PC-3 (cell line): ENCODE measurements around the gene KCNQ1OT1. TPM values are rescaled to one million over a fixed set of nuclear protein-coding genes. Genes with fewer than 3 reads are reported as not detected.

Experiments
- ATAC-seq: fragments of 200-7000 bp; cut with Tn5 transposase; 2 replicates; pipeline ENCODE4 v1.9.1; 2020; ENCODE audit warnings: mild to moderate bottlenecking, moderate library complexity
- BruUV-seq: library from RNA; stranded (reverse); fragments of 400-500 nt; replicated peaks from 2 replicates; lab custom pipeline; 2021; lab: Mats Ljungman, UMichigan
- CTCF ChIA-PET: fragments of 300-600 bp; sonication (Branson Sonifier 250); formaldehyde crosslinking; loops from one replicate; lab custom pipeline; 2022; ENCODE audit warnings: antibody characterized with exemption; lab: Charles Lee
- POLR2A ChIA-PET: fragments of 300-600 bp; sonication (Branson Sonifier 250); formaldehyde crosslinking; loops from one replicate; lab custom pipeline; 2022; ENCODE audit warnings: antibody characterized with exemption; ENCODE audit not compliant: unreplicated experiment; lab: Charles Lee
- DNase-seq: peaks from one replicate; pipeline ENCODE4 v3.0.0-alpha.2; 2015
- H2AFZ ChIP-seq: fragments of 300-600 bp; sonication (generic); 2 replicates; pipeline ENCODE4 v1.6.0; 2016; ENCODE audit warnings: antibody characterized with exemption, low read length
- H3F3A ChIP-seq: fragments of 300-600 bp; sonication (generic); one replicate; pipeline ENCODE4 v1.6.0; 2017; ENCODE audit warnings: antibody characterized with exemption, low read length, control low read depth, mild to moderate bottlenecking; ENCODE audit not compliant: unreplicated experiment
- H3K27ac ChIP-seq: fragments of 300-600 bp; sonication (generic); 2 replicates; pipeline ENCODE4 v1.5.1; 2016; ENCODE audit warnings: mild to moderate bottlenecking, low read length
- H3K27me3 ChIP-seq: fragments of 300-600 bp; sonication (generic); 2 replicates; pipeline ENCODE4 v1.6.1; 2016; ENCODE audit warnings: low read length, mixed read lengths
- H3K36me3 ChIP-seq: fragments of 300-600 bp; sonication (generic); 2 replicates; pipeline ENCODE4 v1.6.1; 2016; ENCODE audit warnings: low read depth, mixed run types, low read length, mixed read lengths
- H3K4me1 ChIP-seq: fragments of 300-600 bp; sonication (generic); 2 replicates; pipeline ENCODE4 v1.5.1; 2016; ENCODE audit warnings: low read length; ENCODE audit not compliant: insufficient read depth
- H3K4me2 ChIP-seq: fragments of 300-600 bp; sonication (generic); 2 replicates; pipeline ENCODE4 v1.6.0; 2016; ENCODE audit warnings: low read length
- H3K4me3 ChIP-seq: fragments of 300-600 bp; sonication (generic); 2 replicates; pipeline ENCODE4 v1.5.1; 2016; ENCODE audit warnings: mild to moderate bottlenecking, low read length, mixed read lengths
- H3K79me2 ChIP-seq: fragments of 300-600 bp; sonication (generic); 2 replicates; pipeline ENCODE4 v1.6.1; 2017; ENCODE audit warnings: low read length, mixed read lengths
- H3K9ac ChIP-seq: fragments of 300-600 bp; sonication (generic); 2 replicates; pipeline ENCODE4 v1.6.0; 2016; ENCODE audit warnings: mild to moderate bottlenecking, low read length
- H3K9me2 ChIP-seq: fragments of 300-600 bp; sonication (generic); replicated peaks from 2 replicates; pipeline ENCODE4 v1.6.1; 2016; ENCODE audit warnings: mixed run types, low read length, mixed read lengths
- H3K9me3 ChIP-seq: fragments of 300-600 bp; sonication (generic); 2 replicates; pipeline ENCODE4 v1.6.1; 2016; ENCODE audit warnings: low read length, mixed read lengths
- H4K20me1 ChIP-seq: fragments of 300-600 bp; sonication (generic); 2 replicates; pipeline ENCODE4 v1.6.1; 2016; ENCODE audit warnings: low read length, mixed read lengths
- CTCF ChIP-seq: fragments of 300-600 bp; sonication (generic); conservative IDR thresholded peaks from 2 replicates; pipeline ENCODE4 v1.5.1; 2017; ENCODE audit warnings: antibody characterized with exemption, low read depth, mild to moderate bottlenecking, low read length
- EZH2 ChIP-seq: fragments of 300-600 bp; sonication (generic); IDR thresholded peaks from one replicate; pipeline ENCODE4 v1.6.1; 2017; ENCODE audit warnings: antibody characterized with exemption, mild to moderate bottlenecking, low read length; ENCODE audit not compliant: unreplicated experiment
- EZH2phosphoT487 ChIP-seq: fragments of 300-600 bp; sonication (generic); IDR thresholded peaks from 2 replicates; pipeline ENCODE4 v1.6.1; 2018; ENCODE audit warnings: mild to moderate bottlenecking, antibody characterized with exemption, low read length, borderline replicate concordance
- intact Hi-C: fragments of 100-400 bp; cut with micrococcal nuclease; formaldehyde crosslinking; loops from 2 replicates; pipeline ENCODE4 v1.9.0; 2023
- total RNA-seq: library from RNA; depleted of rRNA; stranded (reverse); fragments of >200 nt; gene quantifications from 2 replicates; pipeline ENCODE4 v1.2.3, GENCODE V29; 2014

The KCNQ1OT1 gene
- total RNA-seq, 1 experiment from 2014 or later: 1.5 TPM

GRCh38 chr11:2612884-2613571 is 86.8 kb downstream of the KCNQ1OT1 start:
- Histone ChIP-seq H3K4me3 (no peak overlapping the region), H3K27me3 (no peaks in the 10 kb centered on the region), H3K36me3 (no peaks in the 10 kb centered on the region), H3K4me1 (peaks cover 17% of the 10 kb centered on the region), H3F3A (no peaks in the 10 kb centered on the region), H3K79me2 (no peaks in the 10 kb centered on the region), H4K20me1 (no peaks in the 10 kb centered on the region), H3K9ac (no peak overlapping the region), H2AFZ (no peak overlapping the region), H3K9me3 (0 out of 2 replicates have a peak, but pooled peaks cover 4% of the 10 kb centered on the region), H3K4me2 (peak overlapping the region; percentile 33), H3K27ac (no peak overlapping the region), H3K9me2 (no peaks in the 10 kb centered on the region)
- TF ChIP-seq EZH2 (no peak), CTCF (no peak), EZH2phosphoT487 (no peak)
- ChIA-PET CTCF (no interaction called here), POLR2A (no interaction called here)
- DNase-seq (peak; percentile 67), ATAC-seq (peak; percentile 95)
- BruUV-seq: no TSS peak
- intact Hi-C loops: no loop called here

DNA sequence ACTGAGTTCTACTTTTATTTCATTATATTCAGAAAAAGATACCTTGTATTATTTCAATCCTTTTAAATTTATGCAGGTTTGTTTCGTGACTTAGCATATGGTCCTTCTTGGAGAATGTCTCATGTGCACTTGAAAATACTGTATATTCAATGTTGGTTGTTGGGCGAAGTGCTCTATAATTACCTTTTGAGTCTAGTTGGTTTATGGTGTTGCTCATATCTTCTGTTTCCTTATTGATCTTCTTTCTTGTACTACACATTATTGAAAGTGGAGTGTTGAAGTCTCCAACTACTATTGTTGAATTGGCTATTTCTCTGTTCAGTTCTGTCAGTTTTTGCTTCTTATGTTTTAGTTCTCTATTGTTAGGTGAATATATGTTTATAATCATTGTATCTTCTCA is 90.4 kb downstream of the KCNQ1OT1 start:
- no peak for ATAC-seq
- POLR2A ChIA-PET: no interaction called here
- Histone ChIP-seq H3K9me3 (0 out of 2 replicates have a peak, but pooled peaks cover 4% of the 10 kb centered on the region), H3K36me3 (no peaks in the 10 kb centered on the region), H3F3A (no peaks in the 10 kb centered on the region), H3K9me2 (no peaks in the 10 kb centered on the region), H3K79me2 (no peaks in the 10 kb centered on the region), H3K27me3 (no peaks in the 10 kb centered on the region), H2AFZ (no peak overlapping the region), H3K9ac (no peak overlapping the region), H3K4me1 (peaks cover 14% of the 10 kb centered on the region), H3K4me2 (no peak overlapping the region), H4K20me1 (no peaks in the 10 kb centered on the region), H3K27ac (no peak overlapping the region), H3K4me3 (no peak overlapping the region)
- TF ChIP-seq CTCF (no peak), EZH2phosphoT487 (no peak), EZH2 (no peak)
- intact Hi-C loops: no loop called here
- no TSS peak for BruUV-seq
- CTCF ChIA-PET: no interaction called here
- DNase-seq: no peak

GRCh38 chr11:2599561-2600189 is 100.1 kb downstream of the KCNQ1OT1 start:
- no peaks in the 10 kb centered on the region for H4K20me1 ChIP-seq
- intact Hi-C loops: no loop called here
- no peaks in the 10 kb centered on the region for H3K36me3 ChIP-seq
- H3F3A ChIP-seq: no peaks in the 10 kb centered on the region
- H2AFZ ChIP-seq: no peak overlapping the region
- H3K27ac ChIP-seq: no peak overlapping the region
- H3K4me1 ChIP-seq: no peaks in the 10 kb centered on the region
- BruUV-seq: no TSS peak
- no peaks in the 10 kb centered on the region; the same call in 1 of the 2 replicates for H3K9me3 ChIP-seq
- CTCF ChIA-PET: no interaction called here
- ATAC-seq (no peak), DNase-seq (peak; percentile 17)
- TF ChIP-seq CTCF (no peak), EZH2phosphoT487 (no peak), EZH2 (no peak)
- no peaks in the 10 kb centered on the region for H3K9me2 ChIP-seq
- H3K9ac ChIP-seq: no peak overlapping the region
- H3K4me3 ChIP-seq: no peak overlapping the region
- H3K27me3 ChIP-seq: no peaks in the 10 kb centered on the region
- H3K4me2 ChIP-seq: no peak overlapping the region
- POLR2A ChIA-PET: no interaction called here
- H3K79me2 ChIP-seq: no peaks in the 10 kb centered on the region
